GM12878 (cell line): Measurements from ENCODE around the gene HERC4. TPM values are rescaled to one million over a fixed set of nuclear protein-coding genes. Genes with fewer than 3 reads are reported as not detected.

Experiments used
- ATAC-seq: fragments of 200-7000 bp; cut with Tn5 transposase; 3 replicates; pipeline ENCODE4 v1.9.1; 2020; ENCODE audit warnings: mild to moderate bottlenecking, moderate library complexity
- BruUV-seq: library from RNA; stranded (reverse); fragments of 400-500 nt; replicated peaks from 2 replicates; lab custom pipeline; 2021; lab: Mats Ljungman, UMichigan
- CTCF ChIA-PET: fragments of 300-600 bp; sonication (Branson Sonifier 250); formaldehyde crosslinking; extraction: SDS; loops from one replicate; lab custom pipeline; 2021; ENCODE audit warnings: inconsistent platforms; lab: Yijun Ruan, JAX
- POLR2A ChIA-PET: fragments of 350-600 bp; formaldehyde crosslinking; extraction: SDS; loops from one replicate; lab custom pipeline; 2021; ENCODE audit warnings: inconsistent platforms; lab: Charles Lee
- RAD21 ChIA-PET: fragments of 300-600 bp; sonication (Branson Sonifier 250); formaldehyde crosslinking; loops from one replicate; lab custom pipeline; 2023; ENCODE audit warnings: antibody characterized with exemption; ENCODE audit not compliant: unreplicated experiment; lab: Charles Lee
- SMC1A ChIA-PET: fragments of 300-600 bp; sonication (Branson Sonifier 250); formaldehyde crosslinking; loops from one replicate; lab custom pipeline; 2023; ENCODE audit not compliant: unreplicated experiment, uncharacterized antibody; lab: Charles Lee
- DNase-seq: peaks from one replicate; pipeline ENCODE4 v3.0.0-alpha.2; 2011; ENCODE audit warnings: low read depth, low spot score
- FAIRE-seq: peaks from 3 replicates; lab custom pipeline; 2011; peaks lifted over from hg19 to GRCh38; lab: Jason Lieb, UNC
- H2AFZ ChIP-seq: 2 replicates; pipeline ENCODE4 v1.6.0; 2011; ENCODE audit warnings: low read depth, low read length, control low read depth; ENCODE audit not compliant: control insufficient read depth
- H3K27ac ChIP-seq: 2 replicates; pipeline ENCODE4 v1.5.1; 2011; ENCODE audit warnings: control low read depth; ENCODE audit not compliant: control insufficient read depth, insufficient read depth
- H3K27me3 ChIP-seq, 2 experiments: replicated peaks in 1 of 2; 2 replicates each; pipeline versions ENCODE4 v1.6.0 to v1.6.1; 2011; ENCODE audit warnings: low read length in 1 of 2; ENCODE audit not compliant: control insufficient read depth in 2 of 2, insufficient read depth in 2 of 2
- H3K36me3 ChIP-seq, 2 experiments: 2 replicates each; pipeline ENCODE4 v1.5.1; 2011; ENCODE audit warnings: low read length in 1 of 2; ENCODE audit not compliant: control insufficient read depth in 2 of 2, insufficient read depth in 2 of 2
- H3K4me1 ChIP-seq: 2 replicates; pipeline ENCODE4 v1.6.1; 2011; ENCODE audit warnings: mild to moderate bottlenecking, low read length, moderate library complexity, mixed read lengths; ENCODE audit not compliant: control insufficient read depth, insufficient read depth
- H3K4me2 ChIP-seq: 2 replicates; pipeline ENCODE4 v1.6.0; 2011; ENCODE audit warnings: control low read depth; ENCODE audit not compliant: control insufficient read depth, insufficient read depth
- H3K4me3 ChIP-seq: fragments of 200-600 bp; sonication (generic); 2 replicates; pipeline ENCODE4 v1.5.1; 2016
- H3K79me2 ChIP-seq: 2 replicates; pipeline ENCODE4 v1.6.0; 2011; ENCODE audit warnings: low read length; ENCODE audit not compliant: control insufficient read depth, insufficient read depth
- H3K9ac ChIP-seq: 2 replicates; pipeline ENCODE4 v1.8.0; 2011; ENCODE audit warnings: low read length, control low read depth, mixed read lengths; ENCODE audit not compliant: control insufficient read depth, insufficient read depth
- H3K9me3 ChIP-seq: replicated peaks from 3 replicates; pipeline ENCODE4 v1.5.1; 2011; ENCODE audit warnings: mild to moderate bottlenecking, low read length; ENCODE audit not compliant: control insufficient read depth, insufficient read depth
- H4K20me1 ChIP-seq: 2 replicates; pipeline ENCODE4 v1.6.0; 2011; ENCODE audit not compliant: control insufficient read depth, insufficient read depth
- FOXK2 ChIP-seq: fragments of 450-650 bp; IDR thresholded peaks from 2 replicates; pipeline ENCODE4 v1.6.1; 2017; ENCODE audit warnings: mild to moderate bottlenecking, moderate library complexity
- PAX5 ChIP-seq: IDR thresholded peaks from 2 replicates; pipeline ENCODE4 v1.6.1; 2011; ENCODE audit warnings: low read depth, low read length, borderline replicate concordance
- WGBS: methylation state at CpG from one replicate; pipeline ENCODE4 v1.1.6; 2016; ENCODE audit warnings: low lambda C conversion rate; ENCODE audit not compliant: insufficient replicate concordance, insufficient coverage; ENCODE audit errors: missing lambda C conversion rate; 5-methylcytosine and 5-hydroxymethylcytosine counted together
- in situ Hi-C: fragments of 300-500 bp; cut with MboI; formaldehyde crosslinking; loops from 9 replicates; pipeline ENCODE4 v1.14.3; 2018; ENCODE audit warnings: mixed read lengths
- intact Hi-C: fragments of 100-400 bp; cut with micrococcal nuclease; formaldehyde crosslinking; loops from one replicate; pipeline ENCODE4 v1.14.2; 2022; ENCODE audit not compliant: unreplicated experiment
- polyA plus RNA-seq, 11 experiments: library from polyadenylated mRNA; depleted of rRNA in 4 of 11; unstranded in 6 of 11; stranded (reverse) in 5 of 11; fragments of >200 nt; fragmentation: Nextera tagmentation in 4 of 11; fragmentation: Illumina TruSeq in 1 of 11; extraction: Ambion mirVana in 4 of 11; extraction: Trizol in 1 of 11; gene quantifications; 1 replicate in 1 of 11; 2 replicates in 10 of 11; pipeline versions ENCODE4 v1.2.1 to v1.2.3, GENCODE V29; 2011 to 2016; ENCODE audit warnings: inconsistent platforms in 2 of 11, missing spikeins in 2 of 11, low read depth in 1 of 11
- total RNA-seq, 4 experiments: library from RNA; depleted of rRNA in 3 of 4; stranded (reverse); fragments of >200 nt in 3 of 4; fragmentation: Illumina TruSeq in 1 of 4; extraction: Trizol in 1 of 4; gene quantifications; 2 replicates each; pipeline versions ENCODE4 v1.2.1 to v1.2.3, GENCODE V29; 2013 to 2021
- TF ChIP-seq, protein P1 (sequence below): fragments of 450-650 bp; conservative IDR thresholded peaks from 2 replicates; pipeline ENCODE4 v1.6.1; 2017; ENCODE audit warnings: mild to moderate bottlenecking, moderate library complexity
- TF ChIP-seq, protein P2 (sequence below): IDR thresholded peaks from 2 replicates; pipeline ENCODE4 v1.6.1; 2011; ENCODE audit warnings: low read depth, low read length, improper control_type of control experiment, borderline replicate concordance

The HERC4 gene
- total and polyA plus RNA-seq, 10 of the 15 experiments (the other 5 are each of a cell fraction or from before 2014, with no cell fraction given), result 9.7 to 36.8 (median 23.4) TPM

DNA sequence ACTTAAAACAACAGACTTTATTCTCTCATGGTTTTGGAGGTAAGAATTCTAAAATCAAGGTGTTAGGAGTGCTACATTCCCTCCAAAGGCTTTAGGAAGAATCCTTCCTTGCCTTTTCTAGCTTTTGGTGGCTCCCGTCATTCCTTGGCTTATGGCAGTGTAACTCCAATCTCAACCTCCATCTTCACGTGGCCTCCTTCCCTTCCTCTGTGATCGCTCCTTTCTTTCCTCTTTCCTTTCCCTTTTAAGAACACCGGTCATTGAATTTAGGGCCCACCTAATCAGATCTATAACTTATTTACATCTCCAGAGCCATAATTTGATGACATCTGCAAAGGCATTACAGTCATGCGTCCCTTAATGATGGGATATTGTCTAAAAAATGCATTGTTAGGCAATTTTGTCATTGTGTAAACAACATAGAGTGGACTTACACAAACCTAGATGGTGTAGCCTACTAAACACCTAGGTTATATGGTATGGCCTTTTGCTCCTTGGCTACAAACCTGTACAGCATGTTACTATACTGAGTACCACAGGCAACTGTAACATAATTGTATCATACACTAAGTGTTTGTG is 5.9 kb upstream of the HERC4 start:
- no peak overlapping the region for H3K9ac ChIP-seq
- SMC1A ChIA-PET, result interaction anchor here (1.2 kb wide), 1 partner anchor 76 kb away, joined by 4 read pairs; no protein-coding TSS in a partner anchor
- no peaks in the 10 kb centered on the region; a peak in 1 of 4 replicates for H3K27me3 ChIP-seq
- 76% methylated on average over 5 of the region's 5 CpGs for WGBS
- no peaks in the 10 kb centered on the region for H4K20me1 ChIP-seq
- H3K36me3 ChIP-seq, result no peaks in the 10 kb centered on the region
- no peak overlapping the region for H3K4me3 ChIP-seq
- H3K27ac ChIP-seq, result no peak overlapping the region
- DNase-seq, result no peak
- RAD21 ChIA-PET, result no interaction called here
- H2AFZ ChIP-seq, result no peak overlapping the region
- no peak for FAIRE-seq
- in situ Hi-C loops, result no loop called here
- no peaks in the 10 kb centered on the region for H3K79me2 ChIP-seq
- H3K4me1 ChIP-seq, result no peaks in the 10 kb centered on the region
- POLR2A ChIA-PET, result no interaction called here
- intact Hi-C loops, result loop anchor here (5.0 kb wide), 1 partner anchor 76 kb away; no protein-coding TSS in a partner anchor
- no peak overlapping the region for H3K4me2 ChIP-seq
- ATAC-seq, result no peak
- no TSS peak for BruUV-seq
- H3K9me3 ChIP-seq, result no peaks in the 10 kb centered on the region
- CTCF ChIA-PET, result no interaction called here
- TF ChIP-seq PAX5 (no peak), FOXK2 (no peak)
- TF ChIP-seq, protein P1, sequence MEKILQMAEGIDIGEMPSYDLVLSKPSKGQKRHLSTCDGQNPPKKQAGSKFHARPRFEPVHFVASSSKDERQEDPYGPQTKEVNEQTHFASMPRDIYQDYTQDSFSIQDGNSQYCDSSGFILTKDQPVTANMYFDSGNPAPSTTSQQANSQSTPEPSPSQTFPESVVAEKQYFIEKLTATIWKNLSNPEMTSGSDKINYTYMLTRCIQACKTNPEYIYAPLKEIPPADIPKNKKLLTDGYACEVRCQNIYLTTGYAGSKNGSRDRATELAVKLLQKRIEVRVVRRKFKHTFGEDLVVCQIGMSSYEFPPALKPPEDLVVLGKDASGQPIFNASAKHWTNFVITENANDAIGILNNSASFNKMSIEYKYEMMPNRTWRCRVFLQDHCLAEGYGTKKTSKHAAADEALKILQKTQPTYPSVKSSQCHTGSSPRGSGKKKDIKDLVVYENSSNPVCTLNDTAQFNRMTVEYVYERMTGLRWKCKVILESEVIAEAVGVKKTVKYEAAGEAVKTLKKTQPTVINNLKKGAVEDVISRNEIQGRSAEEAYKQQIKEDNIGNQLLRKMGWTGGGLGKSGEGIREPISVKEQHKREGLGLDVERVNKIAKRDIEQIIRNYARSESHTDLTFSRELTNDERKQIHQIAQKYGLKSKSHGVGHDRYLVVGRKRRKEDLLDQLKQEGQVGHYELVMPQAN, result no peak
- TF ChIP-seq, protein P2, sequence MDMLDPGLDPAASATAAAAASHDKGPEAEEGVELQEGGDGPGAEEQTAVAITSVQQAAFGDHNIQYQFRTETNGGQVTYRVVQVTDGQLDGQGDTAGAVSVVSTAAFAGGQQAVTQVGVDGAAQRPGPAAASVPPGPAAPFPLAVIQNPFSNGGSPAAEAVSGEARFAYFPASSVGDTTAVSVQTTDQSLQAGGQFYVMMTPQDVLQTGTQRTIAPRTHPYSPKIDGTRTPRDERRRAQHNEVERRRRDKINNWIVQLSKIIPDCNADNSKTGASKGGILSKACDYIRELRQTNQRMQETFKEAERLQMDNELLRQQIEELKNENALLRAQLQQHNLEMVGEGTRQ, result no peak
